HEK293T (cell line): ENCODE measurements around the gene CA10.

ENCODE experiments used
- CTCF ChIA-PET: fragments of 350-600 bp; formaldehyde crosslinking; extraction: SDS; loops from one replicate; lab custom pipeline; 2021; ENCODE audit warnings: antibody characterized with exemption, inconsistent platforms; lab: Yijun Ruan, JAX
- POLR2A ChIA-PET: fragments of 350-600 bp; formaldehyde crosslinking; extraction: SDS; loops from one replicate; lab custom pipeline; 2020; ENCODE audit warnings: antibody characterized with exemption, inconsistent platforms; lab: Yijun Ruan, JAX
- DNase-seq: peaks from one replicate; pipeline ENCODE4 v3.0.0; 2012; ENCODE audit warnings: mixed read lengths; ENCODE audit errors: extremely low spot score
- ARNT ChIP-seq: fragments of 450-650 bp; IDR thresholded peaks from 2 replicates; pipeline ENCODE4 v1.6.1; 2017; ENCODE audit warnings: mild to moderate bottlenecking
- BHLHE40 ChIP-seq: fragments of 450-650 bp; IDR thresholded peaks from 2 replicates; pipeline ENCODE4 v1.6.1; 2016; ENCODE audit warnings: mild to moderate bottlenecking, moderate library complexity, borderline replicate concordance
- CTBP1 ChIP-seq: fragments of 450-650 bp; IDR thresholded peaks from 2 replicates; pipeline ENCODE4 v1.6.1; 2016; ENCODE audit warnings: borderline replicate concordance
- ELF4 ChIP-seq: fragments of 450-650 bp; IDR thresholded peaks from 2 replicates; pipeline ENCODE4 v1.6.1; 2017; ENCODE audit warnings: antibody characterized with exemption
- FOXA1 ChIP-seq: fragments of 450-650 bp; IDR thresholded peaks from 2 replicates; pipeline ENCODE4 v1.6.1; 2016; ENCODE audit warnings: mild to moderate bottlenecking
- FOXK2 ChIP-seq: fragments of 450-650 bp; IDR thresholded peaks from 2 replicates; pipeline ENCODE4 v1.6.1; 2016; ENCODE audit warnings: mild to moderate bottlenecking
- FOXM1 ChIP-seq: fragments of 450-650 bp; IDR thresholded peaks from 2 replicates; pipeline ENCODE4 v1.6.1; 2017; ENCODE audit warnings: mild to moderate bottlenecking, borderline replicate concordance
- HDGF ChIP-seq: fragments of 450-650 bp; IDR thresholded peaks from 2 replicates; pipeline ENCODE4 v1.6.1; 2017; ENCODE audit warnings: antibody characterized with exemption, borderline replicate concordance
- L3MBTL2 ChIP-seq: fragments of 450-650 bp; conservative IDR thresholded peaks from 2 replicates; pipeline ENCODE4 v1.6.1; 2016; ENCODE audit warnings: mild to moderate bottlenecking
- LEF1 ChIP-seq: fragments of 450-650 bp; IDR thresholded peaks from 2 replicates; pipeline ENCODE4 v1.6.1; 2017; ENCODE audit warnings: mild to moderate bottlenecking, borderline replicate concordance
- NFRKB ChIP-seq: fragments of 450-650 bp; IDR thresholded peaks from 2 replicates; pipeline ENCODE4 v1.6.1; 2016; ENCODE audit warnings: mild to moderate bottlenecking, moderate library complexity
- SP1 ChIP-seq: fragments of 450-650 bp; IDR thresholded peaks from 2 replicates; pipeline ENCODE4 v1.6.1; 2017
- SUZ12 ChIP-seq: fragments of 450-650 bp; IDR thresholded peaks from 2 replicates; pipeline ENCODE4 v1.6.1; 2016; ENCODE audit warnings: mild to moderate bottlenecking
- TARDBP ChIP-seq: fragments of 450-650 bp; IDR thresholded peaks from 2 replicates; pipeline ENCODE4 v1.6.1; 2016
- ZNF384 ChIP-seq: fragments of 450-650 bp; IDR thresholded peaks from 2 replicates; pipeline ENCODE4 v1.6.1; 2016
- TF ChIP-seq, protein P1 (sequence below): fragments of 450-650 bp; IDR thresholded peaks from 2 replicates; pipeline ENCODE4 v1.6.1; 2016

Gene CA10

DNA sequence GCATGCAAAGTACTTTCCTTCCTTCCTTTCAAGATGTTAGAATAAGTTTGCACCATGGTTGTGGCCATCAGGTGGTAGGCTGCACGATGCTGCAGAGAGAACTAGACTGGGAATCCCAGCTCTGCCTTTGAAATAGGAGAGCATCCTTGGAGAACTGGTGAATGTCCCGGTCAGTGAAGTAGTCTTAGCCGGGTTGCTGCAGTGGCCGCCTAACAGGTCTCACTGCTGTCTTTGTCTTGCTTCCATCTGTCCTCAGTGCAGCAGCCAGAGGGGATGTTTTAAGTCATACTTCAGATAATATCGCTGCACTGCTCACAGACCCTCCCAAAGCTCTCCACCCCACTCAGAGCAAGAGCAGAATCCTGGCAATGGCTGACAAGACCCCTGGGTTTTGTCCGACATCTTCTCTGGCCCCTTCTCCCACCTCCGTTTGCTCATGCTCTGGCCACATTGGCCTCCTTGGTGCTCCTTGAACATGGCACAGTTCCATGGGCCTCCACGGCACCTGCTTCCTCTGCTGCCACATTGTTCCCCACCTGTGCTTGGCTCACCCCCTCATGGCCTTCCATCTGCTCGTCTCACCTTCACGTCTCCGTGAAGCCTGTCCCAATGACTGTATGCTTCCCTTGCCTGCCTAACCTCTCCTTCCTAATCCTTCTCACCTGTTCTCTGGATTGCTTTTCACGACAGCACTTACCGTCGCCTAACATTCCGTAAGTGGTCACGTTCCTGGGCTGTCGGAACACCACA, 458.3 kb downstream of the CA10 start:
- ChIA-PET POLR2A (no interaction called here), CTCF (no interaction called here)
- TF ChIP-seq, protein P1, sequence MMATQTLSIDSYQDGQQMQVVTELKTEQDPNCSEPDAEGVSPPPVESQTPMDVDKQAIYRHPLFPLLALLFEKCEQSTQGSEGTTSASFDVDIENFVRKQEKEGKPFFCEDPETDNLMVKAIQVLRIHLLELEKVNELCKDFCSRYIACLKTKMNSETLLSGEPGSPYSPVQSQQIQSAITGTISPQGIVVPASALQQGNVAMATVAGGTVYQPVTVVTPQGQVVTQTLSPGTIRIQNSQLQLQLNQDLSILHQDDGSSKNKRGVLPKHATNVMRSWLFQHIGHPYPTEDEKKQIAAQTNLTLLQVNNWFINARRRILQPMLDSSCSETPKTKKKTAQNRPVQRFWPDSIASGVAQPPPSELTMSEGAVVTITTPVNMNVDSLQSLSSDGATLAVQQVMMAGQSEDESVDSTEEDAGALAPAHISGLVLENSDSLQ: no peak
- no peak for TF ChIP-seq L3MBTL2
- no peak for TF ChIP-seq ARNT
- no peak for TF ChIP-seq SP1
- TF ChIP-seq FOXM1: no peak
- TF ChIP-seq FOXK2: no peak
- TF ChIP-seq NFRKB: no peak
- no peak for TF ChIP-seq LEF1
- no peak for TF ChIP-seq CTBP1
- no peak for DNase-seq

DNA sequence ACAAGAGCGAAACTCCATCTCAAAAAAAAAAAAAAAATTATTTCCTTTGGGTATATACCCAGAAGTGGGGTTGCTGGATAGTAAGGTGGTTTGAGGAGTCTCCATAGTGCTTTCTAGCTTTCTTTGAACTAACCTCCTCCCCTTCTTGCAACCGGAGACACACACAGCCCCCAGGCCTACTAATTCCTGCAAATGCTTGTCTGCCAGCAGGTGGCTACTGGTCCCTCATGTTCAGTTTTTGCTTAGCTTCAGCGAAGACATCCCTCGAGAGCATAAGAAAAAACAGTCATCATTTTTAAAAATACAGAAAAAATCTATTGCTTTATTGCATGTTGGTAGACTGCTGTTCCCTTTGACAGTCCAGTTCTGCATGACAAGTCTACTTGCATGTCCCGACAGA, 459.2 kb downstream of the CA10 start:
- TF ChIP-seq CTBP1 (no peak), HDGF (no peak), FOXA1 (no peak), TARDBP (no peak), ELF4 (no peak), SP1 (no peak), ARNT (no peak), L3MBTL2 (no peak), FOXK2 (no peak), ZNF384 (no peak), SUZ12 (no peak), FOXM1 (no peak), LEF1 (no peak), NFRKB (no peak), BHLHE40 (no peak)
- TF ChIP-seq, protein P1: no peak
- POLR2A ChIA-PET: no interaction called here
- CTCF ChIA-PET: no interaction called here
- DNase-seq: no peak

DNA sequence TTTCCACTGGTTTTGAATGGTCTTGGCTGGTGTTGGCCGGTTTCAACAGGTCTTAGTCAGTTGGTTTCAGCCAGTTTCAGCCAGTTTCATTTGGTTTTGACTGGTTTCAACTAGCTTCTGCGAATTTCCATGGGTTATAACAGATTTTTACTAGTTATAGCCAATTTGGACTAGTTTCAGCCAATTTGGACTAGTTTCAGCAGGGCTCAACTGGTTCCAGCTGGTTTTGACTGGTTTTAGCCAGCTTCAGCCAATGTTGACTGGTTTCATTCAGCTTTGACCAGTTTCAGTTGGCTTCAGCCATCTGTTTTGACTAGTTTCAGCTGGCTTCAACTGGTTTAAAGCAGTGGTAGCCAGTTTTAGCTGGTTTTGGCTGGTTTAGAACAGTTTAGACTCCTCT, 465.6 kb downstream of the CA10 start:
- no peak for TF ChIP-seq ARNT
- ChIA-PET POLR2A (no interaction called here), CTCF (interaction anchor here (0.6 kb wide), 1 partner anchor 28 kb away, joined by 3 read pairs; no protein-coding TSS in a partner anchor)
- no peak for DNase-seq

DNA sequence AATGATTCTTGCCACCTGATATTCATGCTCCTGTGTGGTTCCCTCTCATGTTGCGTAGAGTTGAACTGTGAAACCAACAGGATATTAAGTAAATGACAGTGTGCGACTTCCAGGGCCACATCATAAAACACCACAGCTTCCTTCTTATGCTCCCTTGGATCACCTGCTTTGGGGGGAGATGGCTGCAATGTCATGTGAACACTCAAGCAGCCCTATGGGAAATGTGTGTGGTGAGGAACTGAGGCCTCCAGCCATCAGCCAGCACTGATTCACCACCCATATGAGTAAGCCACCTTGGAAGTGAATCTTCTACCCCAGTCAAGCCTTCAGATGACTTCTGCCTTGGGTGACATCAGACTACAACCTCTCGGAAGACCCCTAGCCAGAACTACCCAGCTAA, 470.6 kb downstream of the CA10 start:
- DNase-seq: no peak
- ChIA-PET CTCF (no interaction called here), POLR2A (no interaction called here)
- TF ChIP-seq NFRKB (no peak), CTBP1 (no peak), SUZ12 (no peak), ARNT (no peak), L3MBTL2 (no peak), ZNF384 (no peak), SP1 (no peak), FOXA1 (no peak), BHLHE40 (no peak)
- TF ChIP-seq, protein P1: no peak

DNA sequence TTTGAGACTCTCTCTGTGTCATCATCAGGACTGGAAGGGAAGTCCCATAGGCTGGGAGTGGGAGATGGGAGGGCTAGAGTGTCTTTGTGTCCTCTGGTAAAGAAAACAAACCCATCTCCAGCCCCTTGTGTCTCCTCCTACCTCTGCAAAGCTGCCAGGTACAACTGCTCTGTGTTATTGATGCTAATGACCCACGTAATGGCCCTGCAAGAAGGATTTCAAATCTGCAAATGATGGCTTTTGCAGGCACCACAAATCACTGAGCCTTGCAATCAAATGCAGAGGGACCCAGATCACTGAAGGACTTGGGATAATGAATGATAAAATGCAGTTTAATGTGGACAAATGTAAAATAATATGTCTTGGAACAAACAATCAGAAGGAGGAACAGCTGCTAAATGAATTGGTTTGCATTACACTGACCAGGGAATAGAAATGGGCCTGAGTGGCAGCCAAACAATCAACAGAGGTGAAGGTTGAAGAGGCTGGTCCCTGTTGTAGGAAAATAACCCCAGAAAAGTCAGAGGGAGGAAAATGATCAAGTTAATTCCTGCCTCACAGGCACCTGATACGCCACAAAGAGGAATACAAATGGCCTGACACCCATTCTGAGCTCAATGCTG, 473.1 kb downstream of the CA10 start:
- ChIA-PET POLR2A (no interaction called here), CTCF (no interaction called here)
- no peak for DNase-seq
- TF ChIP-seq HDGF (no peak), L3MBTL2 (no peak), NFRKB (no peak), FOXA1 (no peak), ARNT (no peak), LEF1 (no peak), SP1 (no peak), FOXM1 (no peak), ZNF384 (no peak), ELF4 (no peak), BHLHE40 (no peak)
- TF ChIP-seq, protein P1: no peak

DNA sequence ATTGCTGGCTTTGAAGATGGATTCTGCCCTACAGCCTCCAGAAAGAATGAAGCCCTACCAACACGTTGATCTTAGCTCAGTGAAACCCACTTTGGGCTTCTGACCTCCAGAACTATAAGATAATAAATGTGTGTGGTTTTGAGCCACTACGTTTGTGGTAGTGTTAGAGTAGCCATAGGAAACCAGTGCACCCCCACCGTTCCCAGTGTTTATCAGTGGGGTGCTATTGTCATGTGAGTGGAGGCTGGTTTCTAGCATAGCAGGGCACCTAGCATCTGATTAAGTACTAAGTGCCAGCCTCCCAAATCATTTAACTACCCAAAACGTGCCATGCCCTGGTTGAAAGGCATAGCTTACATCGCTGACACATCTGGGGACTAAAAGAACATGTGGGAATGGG, 474.3 kb downstream of the CA10 start:
- CTCF ChIA-PET: no interaction called here
- no peak for TF ChIP-seq FOXA1
- no peak for TF ChIP-seq LEF1
- TF ChIP-seq, protein P1: no peak
- no peak for TF ChIP-seq NFRKB
- TF ChIP-seq SP1: no peak
- TF ChIP-seq ELF4: no peak
- TF ChIP-seq L3MBTL2: no peak
- no peak for TF ChIP-seq TARDBP
- TF ChIP-seq CTBP1: no peak
- TF ChIP-seq FOXM1: no peak
- no peak for TF ChIP-seq FOXK2
- TF ChIP-seq SUZ12: no peak
- no peak for TF ChIP-seq ARNT
- no peak for TF ChIP-seq ZNF384
- no peak for TF ChIP-seq BHLHE40
- no peak for TF ChIP-seq HDGF
- no peak for DNase-seq
- POLR2A ChIA-PET: no interaction called here
